HepG2 (cell line): ENCODE results near the gene NBEA. TPM values are rescaled to one million over a fixed set of nuclear protein-coding genes. Genes with fewer than 3 reads are reported as not detected.

Experiments used
- ATAC-seq: fragments of 200-7000 bp; cut with Tn5 transposase; 3 replicates; pipeline ENCODE4 v1.9.1; 2020; ENCODE audit warnings: mild to moderate bottlenecking, moderate library complexity
- BruUV-seq: library from RNA; stranded (reverse); fragments of 400-500 nt; replicated peaks from 2 replicates; lab custom pipeline; 2021; lab: Mats Ljungman, UMichigan
- CTCF ChIA-PET: fragments of 300-600 bp; formaldehyde crosslinking; extraction: SDS; loops from one replicate; lab custom pipeline; 2021; ENCODE audit warnings: low total read pairs, inconsistent platforms, low intra/inter-chr PET ratio; lab: Yijun Ruan, JAX
- POLR2A ChIA-PET: fragments of 350-600 bp; sonication (Branson Sonifier 250); formaldehyde crosslinking; loops from one replicate; lab custom pipeline; 2020; ENCODE audit warnings: antibody characterized with exemption, inconsistent platforms; lab: Yijun Ruan, JAX
- DNase-seq: peaks from one replicate; pipeline ENCODE4 v3.0.0-alpha.2; 2015; ENCODE audit warnings: low spot score
- FAIRE-seq: peaks from 3 replicates; lab custom pipeline; 2011; peaks lifted over from hg19 to GRCh38; lab: Jason Lieb, UNC
- H2AFZ ChIP-seq: one replicate; pipeline ENCODE4 v1.6.1; 2011; ENCODE audit warnings: low read length, inconsistent platforms
- H3K27ac ChIP-seq: fragments of 300-600 bp; 3 replicates; pipeline ENCODE4 v1.8.0; 2011; ENCODE audit warnings: mixed run types, mild to moderate bottlenecking, mixed read lengths, low read length, inconsistent platforms; ENCODE audit not compliant: insufficient read depth; ENCODE audit errors: extremely low read length
- H3K27me3 ChIP-seq, 2 experiments: fragments of 200-600 bp in 1 of 2; 2 replicates in 1 of 2; 3 replicates in 1 of 2; pipeline versions ENCODE4 v1.6.0 to v1.8.0; 2011; ENCODE audit warnings: low read length in 2 of 2, mild to moderate bottlenecking in 2 of 2, moderate library complexity in 2 of 2, inconsistent platforms in 1 of 2; ENCODE audit not compliant: insufficient read depth in 2 of 2, control insufficient read depth in 1 of 2
- H3K36me3 ChIP-seq, 2 experiments: fragments of 200-600 bp in 1 of 2; replicated peaks in 1 of 2; 2 replicates in 1 of 2; 3 replicates in 1 of 2; pipeline versions ENCODE4 v1.5.1 to v1.8.0; 2011; ENCODE audit warnings: low read length in 2 of 2, inconsistent platforms in 1 of 2; ENCODE audit not compliant: insufficient read depth in 2 of 2, control insufficient read depth in 1 of 2
- H3K4me1 ChIP-seq: 2 replicates; pipeline ENCODE4 v1.5.1; 2012; ENCODE audit warnings: low read length, inconsistent platforms; ENCODE audit not compliant: insufficient read depth
- H3K4me2 ChIP-seq: 2 replicates; pipeline ENCODE4 v1.6.0; 2011; ENCODE audit warnings: low read depth, low read length, inconsistent platforms
- H3K4me3 ChIP-seq, 3 experiments: fragments of 200-600 bp in 1 of 3; sonication (generic), shearing (Covaris generic) in 1 of 3; replicated peaks in 1 of 3; 2 replicates each; pipeline ENCODE4 v1.5.1; 2011 to 2016; ENCODE audit warnings: low read length in 3 of 3, inconsistent platforms in 2 of 3, low read depth in 2 of 3, mild to moderate bottlenecking in 2 of 3, control low read depth in 1 of 3, mixed read lengths in 1 of 3; ENCODE audit not compliant: insufficient read depth in 1 of 3
- H3K79me2 ChIP-seq: one replicate; pipeline ENCODE4 v1.6.1; 2011; ENCODE audit warnings: low read length, inconsistent platforms; ENCODE audit not compliant: insufficient read depth
- H3K9ac ChIP-seq: 2 replicates; pipeline ENCODE4 v1.6.0; 2011; ENCODE audit warnings: mild to moderate bottlenecking, low read depth, low read length, inconsistent platforms; ENCODE audit not compliant: insufficient read depth
- H3K9me3 ChIP-seq: 2 replicates; pipeline ENCODE4 v1.5.1; 2012; ENCODE audit warnings: mild to moderate bottlenecking, low read length
- H4K20me1 ChIP-seq: 2 replicates; pipeline ENCODE4 v1.6.0; 2011; ENCODE audit warnings: inconsistent platforms, mild to moderate bottlenecking, low read length, moderate library complexity; ENCODE audit not compliant: insufficient read depth
- ATF7 ChIP-seq, 2 experiments: fragments of 450-650 bp in 1 of 2; sonication (generic) in 1 of 2; formaldehyde crosslinking in 1 of 2; IDR thresholded peaks; 2 replicates each; pipeline versions ENCODE4 v1.4.0 to v1.6.1; 2016 to 2020; ENCODE audit warnings: antibody characterized with exemption in 1 of 2, mild to moderate bottlenecking in 1 of 2, missing genetic modification reagents in 1 of 2
- BORCS8-MEF2B ChIP-seq: sonication (generic); formaldehyde crosslinking; IDR thresholded peaks from 2 replicates; pipeline ENCODE4 v1.8.0; 2022; ENCODE audit warnings: mild to moderate bottlenecking, missing genetic modification reagents
- CAMTA2 ChIP-seq: sonication (generic); formaldehyde crosslinking; IDR thresholded peaks from 2 replicates; pipeline ENCODE4 v1.4.0; 2020; ENCODE audit warnings: mild to moderate bottlenecking, missing genetic modification reagents, borderline replicate concordance
- ELK4 ChIP-seq: sonication (generic); formaldehyde crosslinking; IDR thresholded peaks from 2 replicates; pipeline ENCODE4 v1.9.0; 2021; ENCODE audit warnings: missing genetic modification reagents, borderline replicate concordance
- NR2F2 ChIP-seq: IDR thresholded peaks from 2 replicates; pipeline ENCODE4 v1.6.1; 2012; ENCODE audit warnings: low read depth, inconsistent platforms, borderline replicate concordance
- REXO4 ChIP-seq: sonication (generic); formaldehyde crosslinking; IDR thresholded peaks from 2 replicates; pipeline ENCODE4 v1.8.0; 2022; ENCODE audit warnings: missing genetic modification reagents, mild to moderate bottlenecking, borderline replicate concordance
- SPEN ChIP-seq: sonication (generic); formaldehyde crosslinking; IDR thresholded peaks from 2 replicates; pipeline ENCODE4 v1.5.1; 2020; ENCODE audit warnings: low read depth, mild to moderate bottlenecking, missing genetic modification reagents
- TBP ChIP-seq: sonication (generic); formaldehyde crosslinking; IDR thresholded peaks from 2 replicates; pipeline ENCODE4 v1.5.0; 2020; ENCODE audit warnings: missing genetic modification reagents
- TFDP1 ChIP-seq: IDR thresholded peaks from 2 replicates; pipeline ENCODE4 v1.6.1; 2016; ENCODE audit warnings: missing compliant biosample characterization, missing genetic modification reagents, borderline replicate concordance
- ZNF20 ChIP-seq: sonication (generic); formaldehyde crosslinking; IDR thresholded peaks from 2 replicates; pipeline ENCODE4 v1.4.0; 2020; ENCODE audit warnings: mild to moderate bottlenecking, moderate library complexity, missing genetic modification reagents
- ZNF879 ChIP-seq: sonication (generic); formaldehyde crosslinking; IDR thresholded peaks from 2 replicates; pipeline ENCODE4 v1.8.1; 2023; ENCODE audit warnings: missing genetic modification reagents
- WGBS: methylation state at CpG from one replicate; pipeline ENCODE4 v1.1.6; 2017; ENCODE audit warnings: low lambda C conversion rate; 5-methylcytosine and 5-hydroxymethylcytosine counted together
- in situ Hi-C: cut with HindIII; loops from 2 replicates; pipeline ENCODE4 v1.10.0; 2017; ENCODE audit warnings: low pct_unique_long_range_greater_than_20kb; ENCODE audit not compliant: extremely low pct_ligation_motif_present
- intact Hi-C: fragments of 100-400 bp; cut with micrococcal nuclease; formaldehyde crosslinking; loops from one replicate; pipeline ENCODE4 v1.10.0; 2022; ENCODE audit not compliant: unreplicated experiment
- polyA plus RNA-seq, 8 experiments: library from polyadenylated mRNA; depleted of rRNA in 3 of 8; stranded (reverse) in 7 of 8; unstranded in 1 of 8; fragments of >200 nt; fragmentation: Illumina TruSeq in 4 of 8; extraction: Trizol in 4 of 8; gene quantifications; 2 replicates each; pipeline versions ENCODE4 v1.2.1 to v1.2.3, GENCODE V29; 2011 to 2016; ENCODE audit warnings: low read depth in 4 of 8, missing spikeins in 1 of 8, mixed read lengths in 1 of 8; ENCODE audit not compliant: insufficient read depth in 1 of 8
- total RNA-seq, 5 experiments: library from RNA; depleted of rRNA; stranded (reverse); fragments of >200 nt; fragmentation: Illumina TruSeq; extraction: Trizol; gene quantifications; 2 replicates each; pipeline ENCODE4 v1.2.3, GENCODE V29; 2016; ENCODE audit warnings: low read depth in 1 of 5
- TF ChIP-seq, protein P1 (sequence below): sonication (generic); formaldehyde crosslinking; IDR thresholded peaks from 2 replicates; pipeline ENCODE4 v1.4.0; 2020; ENCODE audit warnings: mild to moderate bottlenecking, missing genetic modification reagents
- TF ChIP-seq, protein P2 (sequence below): sonication (generic); formaldehyde crosslinking; IDR thresholded peaks from 2 replicates; pipeline ENCODE4 v1.8.0; 2022; ENCODE audit warnings: low read depth, missing genetic modification reagents

Gene NBEA
- total and polyA plus RNA-seq, 2 of the 13 experiments (the other 11 are each of a cell fraction or from before 2014, with no cell fraction given): 2.7 to 2.8 TPM

DNA sequence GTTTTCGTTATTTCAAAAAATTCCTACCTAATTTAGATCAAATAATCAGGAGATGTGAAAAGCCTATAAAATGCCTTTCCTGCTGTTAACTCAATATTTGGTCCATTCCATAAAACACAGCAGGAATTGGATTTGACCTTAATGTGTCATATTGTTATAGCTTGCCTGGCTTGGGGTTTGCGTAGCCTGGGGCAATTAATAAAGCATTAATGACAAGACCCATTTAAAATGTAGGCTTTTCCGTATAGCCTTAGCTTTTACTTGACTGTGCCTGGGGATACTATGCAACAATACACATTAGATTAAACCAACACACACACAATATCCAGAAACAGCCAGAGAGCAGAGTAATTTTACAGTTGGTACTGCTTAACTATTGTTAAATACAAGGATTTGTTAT is 651.6 kb downstream of the NBEA start:
- intact Hi-C loops: no loop called here
- no TSS peak for BruUV-seq
- H3K4me1 ChIP-seq: no peaks in the 10 kb centered on the region
- no peak overlapping the region for H3K9ac ChIP-seq
- no peak overlapping the region for H3K27ac ChIP-seq
- 78% methylated on average over 3 of the region's 3 CpGs for WGBS
- no peak for FAIRE-seq
- H3K9me3 ChIP-seq: no peaks in the 10 kb centered on the region
- no peak overlapping the region for H2AFZ ChIP-seq
- H3K79me2 ChIP-seq: no peaks in the 10 kb centered on the region
- no peak overlapping the region for H3K4me3 ChIP-seq
- ChIA-PET CTCF (no interaction called here), POLR2A (no interaction called here)
- no peaks in the 10 kb centered on the region for H3K36me3 ChIP-seq
- no peak for ATAC-seq
- in situ Hi-C loops: no loop called here
- H3K4me2 ChIP-seq: no peak overlapping the region
- no peaks in the 10 kb centered on the region; a peak in 1 of 5 replicates for H3K27me3 ChIP-seq
- no peak for DNase-seq
- no peaks in the 10 kb centered on the region for H4K20me1 ChIP-seq
- no peak for TF ChIP-seq ELK4
- no peak for TF ChIP-seq ZNF20 (CRISPR knock-in tag)
- TF ChIP-seq, protein P1, sequence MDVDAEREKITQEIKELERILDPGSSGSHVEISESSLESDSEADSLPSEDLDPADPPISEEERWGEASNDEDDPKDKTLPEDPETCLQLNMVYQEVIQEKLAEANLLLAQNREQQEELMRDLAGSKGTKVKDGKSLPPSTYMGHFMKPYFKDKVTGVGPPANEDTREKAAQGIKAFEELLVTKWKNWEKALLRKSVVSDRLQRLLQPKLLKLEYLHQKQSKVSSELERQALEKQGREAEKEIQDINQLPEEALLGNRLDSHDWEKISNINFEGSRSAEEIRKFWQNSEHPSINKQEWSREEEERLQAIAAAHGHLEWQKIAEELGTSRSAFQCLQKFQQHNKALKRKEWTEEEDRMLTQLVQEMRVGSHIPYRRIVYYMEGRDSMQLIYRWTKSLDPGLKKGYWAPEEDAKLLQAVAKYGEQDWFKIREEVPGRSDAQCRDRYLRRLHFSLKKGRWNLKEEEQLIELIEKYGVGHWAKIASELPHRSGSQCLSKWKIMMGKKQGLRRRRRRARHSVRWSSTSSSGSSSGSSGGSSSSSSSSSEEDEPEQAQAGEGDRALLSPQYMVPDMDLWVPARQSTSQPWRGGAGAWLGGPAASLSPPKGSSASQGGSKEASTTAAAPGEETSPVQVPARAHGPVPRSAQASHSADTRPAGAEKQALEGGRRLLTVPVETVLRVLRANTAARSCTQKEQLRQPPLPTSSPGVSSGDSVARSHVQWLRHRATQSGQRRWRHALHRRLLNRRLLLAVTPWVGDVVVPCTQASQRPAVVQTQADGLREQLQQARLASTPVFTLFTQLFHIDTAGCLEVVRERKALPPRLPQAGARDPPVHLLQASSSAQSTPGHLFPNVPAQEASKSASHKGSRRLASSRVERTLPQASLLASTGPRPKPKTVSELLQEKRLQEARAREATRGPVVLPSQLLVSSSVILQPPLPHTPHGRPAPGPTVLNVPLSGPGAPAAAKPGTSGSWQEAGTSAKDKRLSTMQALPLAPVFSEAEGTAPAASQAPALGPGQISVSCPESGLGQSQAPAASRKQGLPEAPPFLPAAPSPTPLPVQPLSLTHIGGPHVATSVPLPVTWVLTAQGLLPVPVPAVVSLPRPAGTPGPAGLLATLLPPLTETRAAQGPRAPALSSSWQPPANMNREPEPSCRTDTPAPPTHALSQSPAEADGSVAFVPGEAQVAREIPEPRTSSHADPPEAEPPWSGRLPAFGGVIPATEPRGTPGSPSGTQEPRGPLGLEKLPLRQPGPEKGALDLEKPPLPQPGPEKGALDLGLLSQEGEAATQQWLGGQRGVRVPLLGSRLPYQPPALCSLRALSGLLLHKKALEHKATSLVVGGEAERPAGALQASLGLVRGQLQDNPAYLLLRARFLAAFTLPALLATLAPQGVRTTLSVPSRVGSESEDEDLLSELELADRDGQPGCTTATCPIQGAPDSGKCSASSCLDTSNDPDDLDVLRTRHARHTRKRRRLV (CRISPR knock-in tag): no peak
- no peak for TF ChIP-seq CAMTA2 (CRISPR knock-in tag)
- no peak for TF ChIP-seq TBP (CRISPR knock-in tag)
- no peak for TF ChIP-seq ATF7 (IDR thresholded peaks at IDR 0.05)
- TF ChIP-seq ATF7 (CRISPR knock-in tag; IDR thresholded peaks at IDR 0.05): no peak
- no peak for TF ChIP-seq REXO4 (CRISPR knock-in tag)
- TF ChIP-seq TFDP1: no peak
- TF ChIP-seq BORCS8-MEF2B: no peak
- TF ChIP-seq ZNF879: no peak
- TF ChIP-seq, protein P2, sequence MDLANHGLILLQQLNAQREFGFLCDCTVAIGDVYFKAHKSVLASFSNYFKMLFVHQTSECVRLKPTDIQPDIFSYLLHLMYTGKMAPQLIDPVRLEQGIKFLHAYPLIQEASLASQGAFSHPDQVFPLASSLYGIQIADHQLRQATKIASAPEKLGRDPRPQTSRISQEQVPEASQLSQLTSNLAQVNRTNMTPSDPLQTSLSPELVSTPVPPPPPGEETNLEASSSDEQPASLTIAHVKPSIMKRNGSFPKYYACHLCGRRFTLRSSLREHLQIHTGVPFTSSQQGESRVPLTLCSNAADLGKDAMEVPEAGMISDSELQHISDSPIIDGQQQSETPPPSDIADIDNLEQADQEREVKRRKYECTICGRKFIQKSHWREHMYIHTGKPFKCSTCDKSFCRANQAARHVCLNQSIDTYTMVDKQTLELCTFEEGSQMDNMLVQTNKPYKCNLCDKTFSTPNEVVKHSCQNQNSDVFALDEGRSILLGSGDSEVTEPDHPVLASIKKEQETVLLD (CRISPR knock-in tag): no peak
- no peak for TF ChIP-seq NR2F2
- TF ChIP-seq SPEN: no peak
